SK-N-SH treated with all-trans-retinoic acid at 6 μM for 48 hours (cell line): ENCODE data around the gene GRM2.
"Not testable (repeated sequence)": the region's sequence is repeated elsewhere in the genome, so short reads cannot be mapped to it uniquely, and the experiment has no call there.

Experiments
- ATAC-seq: fragments of 200-7000 bp; cut with Tn5 transposase; 3 replicates; pipeline ENCODE4 v1.9.1; 2020; ENCODE audit warnings: mild to moderate bottlenecking, moderate library complexity
- ARNTL ChIP-seq: fragments of 450-650 bp; formaldehyde crosslinking; IDR thresholded peaks from 2 replicates; pipeline ENCODE4 v1.5.0; 2020; ENCODE audit warnings: low read depth, mild to moderate bottlenecking, moderate library complexity, borderline replicate concordance
- BACH2 ChIP-seq: fragments of 250-450 bp; sonication (Bioruptor Pico); IDR thresholded peaks from 2 replicates; pipeline ENCODE4 v1.9.0; 2021; ENCODE audit warnings: mild to moderate bottlenecking, borderline replicate concordance
- CSDC2 ChIP-seq: fragments of 250-450 bp; sonication (Bioruptor Pico); IDR thresholded peaks from 2 replicates; pipeline ENCODE4 v1.5.0; 2020; ENCODE audit warnings: mild to moderate bottlenecking, moderate library complexity
- ESRRG ChIP-seq: fragments of 250-450 bp; sonication (Bioruptor Pico); IDR thresholded peaks from 2 replicates; pipeline ENCODE4 v1.6.1; 2021; ENCODE audit warnings: mild to moderate bottlenecking
- GLIS3 ChIP-seq: fragments of 250-450 bp; sonication (Bioruptor Pico); IDR thresholded peaks from 2 replicates; pipeline ENCODE4 v1.5.0; 2020; ENCODE audit warnings: mild to moderate bottlenecking, moderate library complexity
- ISL1 ChIP-seq: fragments of 250-450 bp; sonication (Bioruptor Pico); IDR thresholded peaks from 2 replicates; pipeline ENCODE4 v2.1.2; 2022; ENCODE audit warnings: mild to moderate bottlenecking, moderate library complexity
- OSR1 ChIP-seq: fragments of 250-450 bp; sonication (Bioruptor Pico); IDR thresholded peaks from 2 replicates; pipeline ENCODE4 v1.8.0; 2022; ENCODE audit warnings: moderate library complexity, mild to moderate bottlenecking, inconsistent platforms
- POU6F1 ChIP-seq: fragments of 250-450 bp; sonication (Bioruptor Pico); IDR thresholded peaks from 2 replicates; pipeline ENCODE4 v1.8.0; 2021; ENCODE audit warnings: low read depth, mild to moderate bottlenecking, moderate library complexity, borderline replicate concordance
- RARB ChIP-seq: fragments of 250-450 bp; sonication (Bioruptor Pico); IDR thresholded peaks from 2 replicates; pipeline ENCODE4 v1.8.0; 2021; ENCODE audit warnings: mild to moderate bottlenecking, moderate library complexity
- SNAI2 ChIP-seq: fragments of 250-450 bp; sonication (Bioruptor Pico); IDR thresholded peaks from 2 replicates; pipeline ENCODE4 v1.5.0; 2020; ENCODE audit warnings: mild to moderate bottlenecking, moderate library complexity
- TOX ChIP-seq: fragments of 250-450 bp; sonication (Bioruptor Pico); IDR thresholded peaks from 2 replicates; pipeline ENCODE4 v1.8.0; 2021; ENCODE audit warnings: mild to moderate bottlenecking, moderate library complexity, borderline replicate concordance
- ZC3H10 ChIP-seq: fragments of 250-450 bp; sonication (Bioruptor Pico); IDR thresholded peaks from 2 replicates; pipeline ENCODE4 v1.5.1; 2021; ENCODE audit warnings: mild to moderate bottlenecking, moderate library complexity
- ZFP3 ChIP-seq: fragments of 250-450 bp; sonication (Bioruptor Pico); IDR thresholded peaks from 2 replicates; pipeline ENCODE4 v1.5.0; 2020; ENCODE audit warnings: mild to moderate bottlenecking, moderate library complexity
- ZFP30 ChIP-seq: fragments of 450-650 bp; formaldehyde crosslinking; IDR thresholded peaks from 2 replicates; pipeline ENCODE4 v1.5.0; 2022; ENCODE audit warnings: mild to moderate bottlenecking, moderate library complexity
- ZNF565 ChIP-seq: fragments of 450-650 bp; formaldehyde crosslinking; conservative IDR thresholded peaks from 2 replicates; pipeline ENCODE4 v1.5.0; 2020; ENCODE audit warnings: low read depth, mild to moderate bottlenecking, moderate library complexity
- ZNF8 ChIP-seq: fragments of 450-650 bp; formaldehyde crosslinking; IDR thresholded peaks from 2 replicates; pipeline ENCODE4 v1.5.0; 2020; ENCODE audit warnings: mild to moderate bottlenecking, moderate library complexity
- TF ChIP-seq, protein P1 (sequence below): fragments of 250-450 bp; sonication (Bioruptor Pico); IDR thresholded peaks from 2 replicates; pipeline ENCODE4 v1.8.0; 2020; ENCODE audit warnings: mild to moderate bottlenecking, moderate library complexity, borderline replicate concordance
- TF ChIP-seq, protein P2 (sequence below): fragments of 250-450 bp; sonication (Bioruptor Pico); IDR thresholded peaks from 2 replicates; pipeline ENCODE4 v1.5.0; 2020; ENCODE audit warnings: mild to moderate bottlenecking, moderate library complexity
- TF ChIP-seq, protein P3 (sequence below): fragments of 250-450 bp; sonication (Bioruptor Pico); IDR thresholded peaks from 2 replicates; pipeline ENCODE4 v1.5.1; 2020; ENCODE audit warnings: low read depth, mild to moderate bottlenecking, moderate library complexity

GRM2 gene

GRCh38 chr3:51750878-51751277 lies 44.0 kb downstream of the GRM2 start (continued):
- no peak for TF ChIP-seq POU6F1 (CRISPR knock-in tag)
- no peak for TF ChIP-seq ISL1
- TF ChIP-seq SNAI2 (CRISPR knock-in tag): no peak
- TF ChIP-seq GLIS3 (CRISPR knock-in tag): no peak
- TF ChIP-seq ZNF8: no peak
- TF ChIP-seq OSR1: no peak
- TF ChIP-seq, protein P1, sequence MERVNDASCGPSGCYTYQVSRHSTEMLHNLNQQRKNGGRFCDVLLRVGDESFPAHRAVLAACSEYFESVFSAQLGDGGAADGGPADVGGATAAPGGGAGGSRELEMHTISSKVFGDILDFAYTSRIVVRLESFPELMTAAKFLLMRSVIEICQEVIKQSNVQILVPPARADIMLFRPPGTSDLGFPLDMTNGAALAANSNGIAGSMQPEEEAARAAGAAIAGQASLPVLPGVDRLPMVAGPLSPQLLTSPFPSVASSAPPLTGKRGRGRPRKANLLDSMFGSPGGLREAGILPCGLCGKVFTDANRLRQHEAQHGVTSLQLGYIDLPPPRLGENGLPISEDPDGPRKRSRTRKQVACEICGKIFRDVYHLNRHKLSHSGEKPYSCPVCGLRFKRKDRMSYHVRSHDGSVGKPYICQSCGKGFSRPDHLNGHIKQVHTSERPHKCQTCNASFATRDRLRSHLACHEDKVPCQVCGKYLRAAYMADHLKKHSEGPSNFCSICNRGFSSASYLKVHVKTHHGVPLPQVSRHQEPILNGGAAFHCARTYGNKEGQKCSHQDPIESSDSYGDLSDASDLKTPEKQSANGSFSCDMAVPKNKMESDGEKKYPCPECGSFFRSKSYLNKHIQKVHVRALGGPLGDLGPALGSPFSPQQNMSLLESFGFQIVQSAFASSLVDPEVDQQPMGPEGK: no peak

DNA sequence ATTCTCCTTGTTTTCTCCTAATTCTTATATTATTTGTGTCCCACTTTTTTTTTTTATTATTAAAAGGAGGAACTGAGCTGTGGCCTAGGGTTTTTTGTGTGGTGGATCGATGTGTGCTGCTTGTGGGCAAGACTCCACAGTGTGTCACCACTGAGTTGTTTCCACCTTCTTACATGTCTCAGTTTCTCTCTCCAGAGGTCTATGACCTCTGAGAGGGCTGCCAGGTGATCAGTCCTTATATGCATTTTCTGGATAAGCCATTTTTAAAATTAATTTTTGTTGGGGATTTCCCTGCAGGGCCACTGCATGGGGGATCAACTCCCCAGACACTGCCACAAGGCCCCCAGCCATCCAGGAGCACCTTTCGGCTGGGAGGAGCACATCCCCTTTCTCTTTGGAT lies 44.4 kb downstream of the GRM2 start:
- no peak for ATAC-seq
- TF ChIP-seq POU6F1 (CRISPR knock-in tag) (no peak), ZC3H10 (CRISPR knock-in tag) (no peak), TOX (CRISPR knock-in tag) (no peak), ESRRG (CRISPR knock-in tag) (no peak), GLIS3 (CRISPR knock-in tag) (no peak), BACH2 (CRISPR knock-in tag) (no peak), ZNF565 (CRISPR knock-in tag) (no peak), ARNTL (CRISPR knock-in tag) (no peak), RARB (CRISPR knock-in tag) (no peak), ZFP3 (no peak)
- TF ChIP-seq, protein P2, sequence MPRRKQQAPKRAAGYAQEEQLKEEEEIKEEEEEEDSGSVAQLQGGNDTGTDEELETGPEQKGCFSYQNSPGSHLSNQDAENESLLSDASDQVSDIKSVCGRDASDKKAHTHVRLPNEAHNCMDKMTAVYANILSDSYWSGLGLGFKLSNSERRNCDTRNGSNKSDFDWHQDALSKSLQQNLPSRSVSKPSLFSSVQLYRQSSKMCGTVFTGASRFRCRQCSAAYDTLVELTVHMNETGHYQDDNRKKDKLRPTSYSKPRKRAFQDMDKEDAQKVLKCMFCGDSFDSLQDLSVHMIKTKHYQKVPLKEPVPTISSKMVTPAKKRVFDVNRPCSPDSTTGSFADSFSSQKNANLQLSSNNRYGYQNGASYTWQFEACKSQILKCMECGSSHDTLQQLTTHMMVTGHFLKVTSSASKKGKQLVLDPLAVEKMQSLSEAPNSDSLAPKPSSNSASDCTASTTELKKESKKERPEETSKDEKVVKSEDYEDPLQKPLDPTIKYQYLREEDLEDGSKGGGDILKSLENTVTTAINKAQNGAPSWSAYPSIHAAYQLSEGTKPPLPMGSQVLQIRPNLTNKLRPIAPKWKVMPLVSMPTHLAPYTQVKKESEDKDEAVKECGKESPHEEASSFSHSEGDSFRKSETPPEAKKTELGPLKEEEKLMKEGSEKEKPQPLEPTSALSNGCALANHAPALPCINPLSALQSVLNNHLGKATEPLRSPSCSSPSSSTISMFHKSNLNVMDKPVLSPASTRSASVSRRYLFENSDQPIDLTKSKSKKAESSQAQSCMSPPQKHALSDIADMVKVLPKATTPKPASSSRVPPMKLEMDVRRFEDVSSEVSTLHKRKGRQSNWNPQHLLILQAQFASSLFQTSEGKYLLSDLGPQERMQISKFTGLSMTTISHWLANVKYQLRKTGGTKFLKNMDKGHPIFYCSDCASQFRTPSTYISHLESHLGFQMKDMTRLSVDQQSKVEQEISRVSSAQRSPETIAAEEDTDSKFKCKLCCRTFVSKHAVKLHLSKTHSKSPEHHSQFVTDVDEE (CRISPR knock-in tag): no peak
- TF ChIP-seq, protein P1: no peak

DNA sequence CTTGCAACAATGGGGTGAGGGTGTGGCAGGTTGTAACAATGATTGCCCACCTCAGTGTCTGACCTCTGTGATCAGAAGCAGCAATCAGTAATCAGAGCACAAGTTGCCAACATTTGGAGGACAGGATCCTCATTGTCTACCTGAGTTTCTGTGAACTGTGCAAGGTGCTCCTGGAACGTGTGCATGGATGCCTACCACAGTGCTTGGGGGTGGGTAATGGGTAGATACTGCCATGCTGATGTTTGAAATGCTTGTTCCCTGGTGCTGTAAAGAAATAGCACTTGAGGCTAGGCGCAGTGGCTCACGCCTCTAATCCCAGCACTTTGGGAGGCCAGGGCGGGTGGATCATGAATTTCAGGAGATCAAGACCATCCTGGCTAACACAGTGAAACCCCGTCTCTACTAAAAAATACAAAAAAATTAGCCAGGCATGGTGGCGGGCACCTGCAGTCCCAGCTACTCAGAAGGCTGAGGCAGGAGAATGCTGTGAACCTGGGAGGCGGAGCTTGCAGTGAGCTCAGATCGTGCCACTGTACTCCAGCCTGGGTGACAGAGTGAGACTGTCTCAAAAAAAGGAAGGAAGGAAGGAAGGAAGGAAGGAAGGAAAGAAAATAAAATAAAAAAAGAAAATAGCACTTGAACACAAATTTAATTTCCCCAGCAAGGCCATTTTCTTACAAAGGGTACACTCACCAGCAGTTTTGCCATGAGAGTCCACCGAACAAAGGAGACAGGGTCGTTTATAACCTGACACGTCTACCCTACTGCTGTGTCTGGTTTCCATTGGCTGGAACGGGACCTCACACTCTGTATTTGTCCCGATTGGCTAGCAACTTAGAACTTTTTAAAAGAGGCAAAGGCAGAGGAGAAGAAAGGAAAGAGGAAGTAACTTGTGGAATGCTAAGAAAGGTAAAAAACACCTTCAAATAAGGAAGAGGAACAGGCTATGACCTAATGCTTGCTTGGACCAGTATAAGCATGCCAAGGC lies 47.2 kb downstream of the GRM2 start:
- ATAC-seq: not testable (repeated sequence)

- TF ChIP-seq ARNTL (CRISPR knock-in tag) (no peak), CSDC2 (no peak), ISL1 (no peak), ZNF565 (CRISPR knock-in tag) (no peak), OSR1 (no peak), ZFP30 (no peak), BACH2 (CRISPR knock-in tag) (no peak), TOX (CRISPR knock-in tag) (no peak)
- TF ChIP-seq, protein P1: no peak
- TF ChIP-seq, protein P3, sequence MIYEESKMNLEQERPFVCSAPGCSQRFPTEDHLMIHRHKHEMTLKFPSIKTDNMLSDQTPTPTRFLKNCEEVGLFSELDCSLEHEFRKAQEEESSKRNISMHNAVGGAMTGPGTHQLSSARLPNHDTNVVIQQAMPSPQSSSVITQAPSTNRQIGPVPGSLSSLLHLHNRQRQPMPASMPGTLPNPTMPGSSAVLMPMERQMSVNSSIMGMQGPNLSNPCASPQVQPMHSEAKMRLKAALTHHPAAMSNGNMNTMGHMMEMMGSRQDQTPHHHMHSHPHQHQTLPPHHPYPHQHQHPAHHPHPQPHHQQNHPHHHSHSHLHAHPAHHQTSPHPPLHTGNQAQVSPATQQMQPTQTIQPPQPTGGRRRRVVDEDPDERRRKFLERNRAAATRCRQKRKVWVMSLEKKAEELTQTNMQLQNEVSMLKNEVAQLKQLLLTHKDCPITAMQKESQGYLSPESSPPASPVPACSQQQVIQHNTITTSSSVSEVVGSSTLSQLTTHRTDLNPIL (CRISPR knock-in tag): no peak
- ATAC-seq: no peak
These were observed 52.3 kb downstream of the GRM2 start for GRCh38 chr3:51759203-51759602.
